Erythroblast (primary cell): ENCODE results near the gene DOCK2.

ENCODE experiments used
- GATA1 ChIP-seq: IDR thresholded peaks from 2 replicates; pipeline ENCODE4 v1.6.1; 2011; ENCODE audit warnings: low read depth, mild to moderate bottlenecking, control low read depth, low read length, moderate library complexity
- POLR2A ChIP-seq: IDR thresholded peaks from 2 replicates; pipeline ENCODE4 v1.6.1; 2011; ENCODE audit warnings: mild to moderate bottlenecking, low read length

GRCh38 chr5:169610606-169611005 is 26.5 kb upstream of the DOCK2 start:
- TF ChIP-seq POLR2A, result no peak
- TF ChIP-seq GATA1, result no peak
